Esophagus mucosa (tissue), 1 donor: Measurements from ENCODE around the gene GMPR2. TPM values are rescaled to one million over a fixed set of nuclear protein-coding genes. Genes with fewer than 3 reads are reported as not detected.

Source experiments
- ATAC-seq: fragments of 200-7000 bp; cut with Tn5 transposase; one replicate; pipeline ENCODE4 v1.9.1; 2020
- total RNA-seq: library from RNA; stranded (reverse); gene quantifications from one replicate; pipeline ENCODE4 v1.2.4, GENCODE V29; 2023
- donor health status: DM: yes; HTN: yes; CAD: no.

Gene GMPR2
- 38.9 TPM for total RNA-seq

DNA sequence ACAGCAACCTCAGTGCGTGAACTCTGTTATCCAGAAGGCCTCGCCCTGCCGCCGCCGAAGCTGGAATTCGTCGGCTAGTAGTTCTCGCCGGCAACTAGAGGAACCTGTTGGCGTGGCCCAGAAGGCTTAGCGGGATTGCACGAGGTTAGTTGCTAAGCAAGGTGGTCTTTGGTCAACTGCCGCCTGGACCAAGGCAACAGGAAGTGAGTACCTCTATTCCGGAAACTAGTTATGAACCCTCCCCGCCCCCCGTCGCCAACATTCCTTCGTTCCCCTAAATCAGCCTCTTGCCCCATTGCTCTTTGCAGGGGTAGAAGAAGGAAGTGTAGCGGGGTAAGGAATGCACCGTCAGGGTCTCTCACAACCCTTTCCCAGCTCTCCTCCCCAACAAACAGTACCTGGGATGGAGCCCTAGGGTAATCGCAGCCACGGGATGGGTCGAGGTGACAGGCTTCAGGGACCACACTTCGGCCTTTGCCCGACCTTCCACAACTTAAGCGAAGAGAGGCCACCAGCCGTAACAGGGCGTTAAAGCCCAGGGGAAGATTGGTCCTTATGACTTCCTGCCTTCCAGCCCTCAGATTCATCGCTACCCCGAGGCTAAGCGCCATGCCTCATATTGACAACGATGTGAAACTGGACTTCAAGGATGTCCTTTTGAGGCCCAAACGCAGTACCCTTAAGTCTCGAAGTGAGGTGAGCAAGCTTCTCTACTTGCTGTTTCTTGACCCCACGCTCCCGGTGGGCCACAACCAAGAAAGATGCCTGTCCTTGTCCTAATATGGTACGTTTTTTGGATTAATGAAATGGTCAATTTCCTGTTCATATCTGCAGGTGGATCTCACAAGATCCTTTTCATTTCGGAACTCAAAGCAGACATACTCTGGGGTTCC, at the start of gene GMPR2:
Gene GMPR2 (plus strand): TSS at position 285 of the 893 bp plus-strand sequence. CDS start 325 bp downstream, at position 610.
- peak; percentile 14 for ATAC-seq

DNA sequence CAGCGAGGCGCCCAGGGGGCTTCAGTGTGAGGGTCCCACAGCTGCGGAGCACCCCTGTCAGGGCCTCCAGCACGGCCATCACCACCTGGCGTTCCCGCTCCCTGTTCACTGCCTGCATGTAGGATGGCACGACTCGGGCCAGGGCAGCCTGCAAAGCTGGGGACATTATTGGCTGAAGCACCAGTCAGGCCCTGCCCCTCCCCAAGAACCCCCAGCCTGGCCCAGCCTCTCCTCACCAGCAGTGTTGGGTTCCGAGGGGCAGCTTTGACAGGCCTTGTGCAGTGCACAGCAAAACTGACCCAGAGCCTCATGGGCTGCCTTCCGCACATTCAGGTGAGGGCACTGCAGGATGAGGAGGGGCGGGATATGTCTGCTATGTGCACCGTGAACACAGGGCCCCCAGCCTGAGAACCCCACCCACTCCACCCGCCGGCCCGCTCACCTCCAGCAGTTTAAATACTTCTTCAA, 49.7 kb upstream of the GMPR2 start:
- no peak for ATAC-seq

DNA sequence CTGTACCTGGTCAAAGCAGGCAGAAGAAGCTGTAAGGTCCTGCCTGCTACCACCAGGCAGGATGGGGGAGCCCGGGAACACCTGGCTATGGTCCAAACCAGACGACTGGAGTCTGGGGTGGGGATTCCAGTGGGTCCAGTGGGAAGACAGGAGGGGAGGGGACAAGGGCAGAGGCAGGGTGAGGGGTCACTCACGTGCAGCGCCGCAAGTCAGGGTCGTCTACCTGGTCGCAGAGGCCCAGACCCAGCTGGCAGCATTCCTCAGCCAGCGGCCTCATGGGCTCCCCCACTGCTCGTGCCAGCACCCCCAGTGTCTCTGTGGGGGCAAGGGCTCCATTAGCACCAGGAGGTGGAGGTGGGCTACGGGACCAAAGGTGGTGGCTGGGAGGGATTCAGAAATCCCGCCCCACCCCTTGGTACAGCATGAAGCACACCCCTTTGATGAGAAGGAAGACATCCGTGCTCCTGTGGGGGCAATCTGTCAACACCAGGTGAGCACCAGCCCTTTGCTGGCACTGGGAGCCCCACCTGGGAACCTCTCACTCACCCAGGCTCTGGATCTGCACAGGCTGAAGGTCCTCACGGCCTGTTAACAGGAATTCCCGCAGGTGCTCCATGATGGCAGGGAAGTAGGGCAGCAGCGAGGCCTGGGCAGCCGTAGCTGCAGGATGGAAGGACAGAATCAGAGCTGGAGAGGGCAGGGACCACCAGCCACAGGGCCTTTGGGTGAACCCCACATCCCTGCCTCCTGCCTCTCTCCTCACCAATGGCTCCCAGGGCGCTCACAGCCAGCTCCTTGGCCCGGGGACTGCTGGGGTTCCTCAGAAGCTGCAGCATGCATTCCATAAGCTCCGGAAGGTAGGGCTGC, 48.4 kb upstream of the GMPR2 start:
- ATAC-seq: no peak

DNA sequence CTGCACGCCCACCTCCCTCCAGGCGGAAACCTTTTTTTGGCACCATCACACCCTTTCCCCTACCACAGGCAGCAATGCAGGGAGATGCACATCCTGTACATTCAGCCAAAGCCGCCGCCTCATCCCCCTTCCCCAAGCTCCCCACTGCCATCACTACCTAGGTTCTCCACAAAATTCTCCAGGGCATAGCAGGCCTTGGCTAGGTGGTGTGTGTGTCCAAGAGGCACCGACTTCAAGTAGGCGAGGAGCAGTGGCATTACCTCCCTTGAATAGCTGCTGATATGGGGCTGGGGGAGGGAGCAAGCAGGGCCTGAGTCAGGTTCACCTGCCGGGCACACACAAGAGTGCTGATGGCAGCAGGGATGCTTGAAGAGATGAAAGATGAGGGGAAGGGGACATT, 47.7 kb upstream of the GMPR2 start:
- ATAC-seq: no peak

DNA sequence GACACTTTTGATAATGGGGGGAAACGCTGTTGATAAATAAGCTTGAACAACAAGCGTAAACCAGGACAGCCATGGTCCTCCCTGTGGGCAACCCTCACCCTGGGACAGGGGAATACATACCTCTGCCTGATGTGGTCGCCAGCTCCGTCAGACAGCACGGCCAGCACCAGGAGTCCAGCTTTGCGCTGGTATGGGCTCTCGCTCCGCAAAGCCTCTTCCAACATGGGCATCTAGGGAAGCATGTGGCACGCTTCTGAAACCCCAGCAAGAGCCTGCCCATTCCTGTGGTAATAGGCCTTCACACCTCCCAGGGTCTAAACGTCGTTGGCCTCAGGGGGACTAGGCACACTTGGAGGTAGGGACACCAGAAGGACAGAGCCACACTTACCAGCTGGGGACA, 47.0 kb upstream of the GMPR2 start:
- ATAC-seq: no peak

DNA sequence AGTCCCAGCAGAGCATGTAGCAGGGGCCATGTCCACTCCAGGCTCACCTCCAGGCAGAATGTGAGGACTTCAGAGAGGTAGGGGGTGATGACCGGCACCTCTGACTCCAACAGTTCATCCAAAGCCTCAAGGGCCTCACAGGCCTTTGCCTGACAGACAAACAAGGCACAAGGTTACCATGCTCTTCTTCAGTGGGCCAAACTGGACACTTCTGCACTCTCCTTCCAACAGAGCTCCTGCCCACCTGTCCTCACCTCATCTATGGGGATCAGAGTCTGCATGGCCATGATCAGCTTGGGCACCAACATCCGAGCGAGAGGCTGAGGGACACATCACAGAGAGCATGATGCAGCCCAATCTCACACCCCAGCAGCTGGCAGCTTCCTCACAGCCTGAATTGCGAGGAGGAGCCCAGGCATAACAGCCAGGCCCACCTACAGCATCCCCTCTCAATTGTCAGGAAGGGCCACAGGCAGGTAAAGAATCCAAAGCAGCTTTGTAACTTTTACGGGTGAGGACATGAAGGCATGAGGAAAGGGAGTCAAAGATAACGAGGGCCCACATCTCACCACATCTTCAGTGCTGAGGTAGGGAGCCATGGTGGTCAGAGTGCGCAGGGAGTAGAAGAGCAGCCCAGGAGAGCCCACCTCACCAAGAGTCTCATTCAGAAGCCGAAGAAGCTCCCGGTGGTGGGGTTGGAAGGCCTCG, 45.7 kb upstream of the GMPR2 start:
- ATAC-seq: no peak

DNA sequence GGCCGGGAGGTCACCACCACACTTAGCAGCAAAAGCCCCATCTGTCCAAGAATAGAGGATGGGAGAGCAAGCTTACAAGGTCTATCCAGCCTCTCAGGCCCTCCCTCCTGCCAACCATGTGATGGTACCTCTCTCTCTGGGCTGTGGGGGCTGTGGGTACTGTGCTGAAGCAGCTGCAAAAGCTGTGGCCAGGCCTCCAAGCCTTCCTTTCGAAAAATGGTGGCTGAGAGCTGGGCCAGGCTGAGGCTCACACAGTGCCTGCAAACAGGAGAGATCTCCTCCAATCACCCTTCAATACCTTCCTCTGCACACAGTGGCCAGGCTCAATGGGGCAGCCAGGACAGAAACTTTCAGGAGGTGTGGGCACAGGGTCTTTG, 45.2 kb upstream of the GMPR2 start:
- ATAC-seq: no peak

DNA sequence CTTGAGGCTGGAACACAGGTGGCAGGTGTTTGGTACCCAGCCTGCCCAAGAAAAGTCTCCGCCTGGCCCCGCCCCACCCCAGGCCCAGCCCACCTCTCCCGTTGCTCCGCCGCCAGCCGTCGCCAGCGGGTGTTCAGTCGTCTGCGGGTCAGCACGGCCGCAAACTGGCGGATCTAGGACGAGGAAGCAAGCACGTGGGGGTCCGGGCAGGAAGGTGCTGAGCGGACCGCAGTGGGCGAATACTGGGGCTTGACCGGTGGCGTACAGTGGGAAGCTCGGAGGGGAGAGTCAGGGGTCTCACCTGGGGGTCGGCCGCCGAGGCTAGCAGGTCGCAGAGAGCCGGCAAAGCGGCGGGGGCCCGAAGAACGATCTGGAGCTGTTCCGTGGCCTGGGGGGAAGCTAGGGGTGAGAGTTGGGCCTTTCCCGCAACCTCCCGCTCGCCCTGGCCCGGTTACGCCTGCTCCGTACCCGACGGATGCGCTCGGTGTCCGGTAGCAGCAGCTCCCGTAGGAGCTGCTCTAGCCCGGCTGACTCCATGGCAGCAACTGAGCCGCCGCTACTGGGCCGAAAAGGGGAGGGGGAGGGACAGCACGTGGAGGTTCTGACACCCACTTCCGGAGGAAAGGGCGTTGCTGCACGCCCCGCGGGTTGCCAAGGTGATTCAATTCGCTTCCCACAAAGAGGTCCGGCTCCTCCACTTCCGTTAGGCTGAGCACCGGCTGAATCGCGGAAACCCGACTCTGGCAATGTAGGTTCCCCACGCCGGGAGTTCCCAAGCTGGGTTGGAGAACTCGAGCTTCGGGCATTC, 44.3 kb upstream of the GMPR2 start, which contains the start of gene IPO4:
Gene IPO4 (minus strand): TSS at position 566 of the 808 bp plus-strand sequence. CDS start 29 bp downstream, at position 537.
- peak; percentile 91 for ATAC-seq

DNA sequence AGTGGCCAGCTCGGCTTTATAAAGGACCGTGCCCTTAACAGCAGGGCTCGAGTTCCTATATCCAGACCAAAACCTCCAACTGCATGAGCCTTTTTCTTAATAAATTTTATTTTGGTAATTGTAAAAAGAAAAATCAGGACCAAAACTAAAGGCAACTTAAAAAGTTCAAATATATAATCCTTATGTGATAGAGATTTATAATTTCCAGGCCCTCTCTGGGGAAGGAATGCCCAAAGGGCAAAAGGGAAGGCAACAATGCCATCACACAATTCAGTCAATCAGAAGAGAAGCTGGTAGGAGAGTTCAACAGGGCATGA, 43.7 kb upstream of the GMPR2 start:
- ATAC-seq: no peak

DNA sequence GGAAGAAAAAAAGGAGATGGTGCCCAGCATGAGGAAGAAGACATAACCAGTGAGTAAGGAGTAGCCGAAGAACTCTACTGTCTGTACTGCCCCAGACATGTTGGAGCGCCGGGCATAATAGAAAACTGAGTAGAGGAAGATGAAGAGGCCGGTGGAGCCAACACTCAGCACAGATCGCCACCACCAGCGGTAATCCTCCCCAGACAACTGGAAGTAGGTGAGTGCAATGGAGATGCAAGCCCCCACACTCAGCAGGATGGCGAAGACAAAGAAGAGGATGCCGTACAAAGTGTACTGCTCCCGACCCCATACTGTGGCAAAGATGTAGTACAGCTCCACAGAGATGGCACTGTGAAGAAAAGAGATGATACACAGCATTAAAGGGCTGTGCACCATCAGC, 43.3 kb upstream of the GMPR2 start:
- no peak for ATAC-seq

DNA sequence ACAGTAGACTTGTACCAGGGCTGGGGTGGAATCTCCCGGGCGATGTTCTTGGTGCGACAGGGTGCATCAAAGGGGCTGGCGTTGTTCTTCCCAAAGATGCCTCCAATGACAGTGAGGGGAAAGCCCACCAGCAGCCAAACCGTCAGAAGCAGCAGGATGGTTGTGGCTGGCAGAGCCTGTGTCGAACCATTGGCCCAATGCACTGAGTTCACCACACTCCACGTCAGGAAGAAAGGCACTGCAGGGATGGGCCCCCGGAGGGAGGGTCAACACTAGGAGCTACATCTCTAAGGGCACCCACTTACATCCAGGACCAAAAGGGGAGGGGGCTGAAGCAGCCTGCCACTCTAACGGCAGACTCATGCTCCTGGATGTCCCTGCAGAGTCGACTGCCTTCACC, 42.3 kb upstream of the GMPR2 start:
- ATAC-seq: no peak

DNA sequence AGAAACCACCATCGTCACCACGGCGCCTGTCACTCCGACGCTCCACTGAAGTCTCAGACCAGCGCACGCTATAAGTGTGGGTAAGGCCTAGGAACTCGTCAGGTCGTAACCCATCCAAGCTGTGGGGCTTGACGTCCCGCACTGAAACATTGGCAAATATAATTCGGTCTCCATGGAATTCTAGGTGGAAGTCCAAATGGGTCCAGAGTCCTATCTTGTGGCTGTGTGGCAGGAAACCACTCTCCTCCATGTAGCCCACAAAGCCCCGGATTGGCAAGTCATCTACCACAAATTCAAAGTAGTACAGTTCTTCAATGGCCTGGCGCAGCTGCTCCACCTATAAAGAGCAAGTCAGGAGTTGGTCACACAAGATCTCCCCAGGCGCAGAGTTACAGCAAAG, 39.8 kb upstream of the GMPR2 start:
- no peak for ATAC-seq

DNA sequence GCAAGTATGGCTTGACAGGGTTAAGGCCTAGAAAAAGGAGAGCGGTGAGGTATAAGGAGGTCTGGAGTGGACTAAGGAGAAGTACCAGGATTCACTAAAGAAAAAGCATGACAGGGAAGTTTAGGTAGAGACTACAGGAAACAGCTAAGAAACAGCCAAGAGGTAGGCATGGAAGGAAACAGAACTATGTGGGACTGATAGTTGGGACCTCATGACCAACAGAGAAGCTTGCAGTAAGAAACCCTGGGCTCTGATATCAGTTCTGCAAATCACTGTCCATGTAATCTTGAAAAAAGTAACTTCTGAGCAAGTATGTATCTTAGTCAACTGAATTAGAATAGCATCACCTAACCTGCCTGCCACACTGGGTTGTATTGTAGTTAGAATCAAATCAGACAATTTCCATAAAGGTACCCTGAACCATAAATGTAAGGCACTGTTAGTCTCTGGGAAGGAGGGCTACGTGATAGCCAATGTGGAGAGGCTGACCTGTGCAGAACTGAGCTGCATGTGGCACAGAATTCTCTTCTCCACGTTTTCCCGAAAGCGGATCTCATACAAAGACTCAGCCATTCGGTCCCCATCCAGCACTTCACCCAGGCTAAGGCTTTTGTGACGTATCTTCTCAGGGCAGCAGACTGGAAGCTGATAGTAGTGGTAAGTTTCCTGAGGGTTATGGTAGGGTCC, 38.4 kb upstream of the GMPR2 start:
- ATAC-seq: no peak

DNA sequence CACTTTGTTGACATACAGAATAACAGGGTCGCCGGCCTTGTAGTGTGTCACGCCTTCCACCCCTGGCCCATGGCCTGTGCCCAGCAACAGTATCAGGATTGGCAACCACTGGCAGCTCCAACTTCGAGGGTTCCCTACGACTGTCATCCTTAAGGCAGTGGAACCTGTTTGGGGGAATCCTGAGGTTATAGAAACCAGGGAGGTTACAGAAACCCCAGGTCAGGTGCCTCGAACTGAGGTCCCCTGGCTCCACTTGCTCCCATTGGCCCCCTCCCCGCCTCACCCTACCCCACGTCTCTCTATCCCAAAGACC, 37.9 kb upstream of the GMPR2 start:
- ATAC-seq: no peak

DNA sequence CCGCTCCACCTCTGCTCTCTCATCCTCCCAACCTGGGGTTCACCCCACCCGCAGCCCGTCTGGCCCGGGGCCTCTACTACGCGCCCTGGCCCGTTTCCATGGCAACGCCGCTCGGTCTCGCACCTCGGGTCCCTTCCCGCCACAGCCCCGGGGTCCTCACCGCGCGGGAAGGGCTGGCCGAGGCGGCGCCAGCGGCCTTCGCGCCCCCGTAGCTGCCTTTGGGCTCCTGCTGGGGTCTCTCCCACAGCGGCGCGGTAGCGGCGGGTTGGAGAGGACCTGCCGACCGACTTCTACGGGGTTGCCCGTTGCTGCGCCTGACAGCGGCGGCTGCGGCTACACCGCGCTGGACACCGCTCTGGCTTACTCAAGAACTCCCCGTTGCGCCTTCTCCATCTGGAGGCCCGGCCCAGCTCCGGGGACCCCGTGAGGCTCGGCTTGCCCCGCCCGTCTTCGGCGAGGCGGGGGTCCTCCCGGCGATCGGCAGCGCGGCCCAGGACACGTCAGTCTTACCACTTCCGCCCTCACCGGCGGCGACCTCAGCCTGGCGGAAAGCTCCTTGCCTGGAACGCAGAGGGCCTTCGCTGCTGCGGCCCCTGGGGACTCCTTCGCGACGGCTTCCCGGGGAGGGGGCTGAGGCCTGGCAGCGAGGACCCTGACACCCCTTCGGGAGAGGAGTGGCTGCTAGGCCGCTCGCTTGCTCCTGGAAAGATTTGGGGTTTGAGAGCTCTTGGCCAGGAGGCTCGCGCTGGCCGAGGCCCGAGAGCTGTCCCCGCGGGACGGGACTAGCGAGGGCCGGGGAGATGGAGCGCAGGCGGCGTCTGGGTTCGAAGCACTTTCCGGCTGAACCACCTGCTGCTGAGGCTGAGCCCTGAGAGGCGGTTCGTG, 37.3 kb upstream of the GMPR2 start, which contains the start of gene TM9SF1:
Gene TM9SF1 (minus strand): TSS at position 256 of the 885 bp plus-strand sequence. CDS start 422 bp downstream, outside the sequence.
- ATAC-seq: peak; percentile 91

DNA sequence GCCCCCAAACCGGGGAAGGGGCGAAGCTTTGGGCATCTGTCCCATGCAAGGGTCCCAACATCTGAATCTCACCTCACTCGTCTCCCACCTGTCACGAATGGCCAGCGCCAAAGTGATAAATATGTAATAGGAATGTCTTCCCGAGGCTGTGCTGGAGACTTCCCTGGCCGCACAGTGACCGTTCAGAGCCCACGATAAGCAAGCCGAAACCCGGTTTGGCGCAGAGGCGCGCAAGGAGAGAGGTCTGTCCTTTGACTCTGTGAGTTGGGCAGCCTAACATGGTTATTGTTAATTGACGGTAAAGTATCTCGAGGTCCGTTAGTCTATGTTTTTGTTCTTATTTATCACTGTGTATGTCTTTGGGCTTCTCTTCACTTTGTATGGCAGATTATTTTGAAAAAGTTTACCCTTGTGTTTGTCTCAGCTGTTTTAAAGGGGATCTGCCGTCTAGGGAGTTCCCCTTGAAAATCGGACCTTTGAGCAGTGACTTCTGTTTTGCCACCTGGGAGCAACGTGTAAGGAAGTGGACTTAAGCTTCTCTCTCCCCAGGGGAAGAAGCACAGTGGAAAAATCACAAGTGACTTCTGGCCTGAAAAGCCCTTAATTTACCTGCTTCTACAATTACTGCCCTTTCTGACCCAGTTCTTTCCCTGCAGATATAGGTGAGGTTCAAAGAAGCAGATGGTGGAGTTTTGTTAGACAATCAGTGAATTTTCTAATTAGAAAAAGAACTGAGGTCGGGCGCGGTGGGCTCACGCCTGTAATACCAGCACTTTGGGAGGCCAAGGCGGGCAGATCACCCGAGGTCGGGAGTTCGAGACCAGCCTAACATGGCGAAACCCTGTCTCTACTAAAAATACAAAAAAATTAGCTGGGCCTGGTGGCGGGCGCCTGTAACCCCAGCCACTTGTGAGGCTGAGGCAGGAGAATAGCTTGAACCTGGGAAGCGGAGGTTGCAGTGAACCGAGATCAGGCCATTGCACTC, 36.4 kb upstream of the GMPR2 start:
- peak; percentile 10 for ATAC-seq

DNA sequence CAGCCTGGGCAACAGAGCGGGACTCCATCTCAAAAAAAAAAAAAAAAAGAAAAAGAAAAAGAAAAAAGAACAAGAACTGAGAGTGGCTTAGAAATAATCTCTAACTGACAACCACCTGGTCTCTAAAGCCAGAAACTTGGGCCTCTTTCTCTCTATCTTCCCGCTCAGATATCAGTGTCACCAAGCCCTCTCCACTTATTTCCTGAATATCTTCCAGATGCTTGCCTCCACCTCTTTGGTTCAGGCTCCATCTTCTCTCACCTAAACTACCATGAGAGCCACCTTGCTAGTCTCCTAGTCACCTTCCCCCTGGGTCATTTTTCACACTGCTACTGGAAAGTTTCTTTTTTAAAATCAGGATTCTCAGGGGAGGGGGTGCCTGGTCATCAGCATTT, 35.7 kb upstream of the GMPR2 start:
- no peak for ATAC-seq

DNA sequence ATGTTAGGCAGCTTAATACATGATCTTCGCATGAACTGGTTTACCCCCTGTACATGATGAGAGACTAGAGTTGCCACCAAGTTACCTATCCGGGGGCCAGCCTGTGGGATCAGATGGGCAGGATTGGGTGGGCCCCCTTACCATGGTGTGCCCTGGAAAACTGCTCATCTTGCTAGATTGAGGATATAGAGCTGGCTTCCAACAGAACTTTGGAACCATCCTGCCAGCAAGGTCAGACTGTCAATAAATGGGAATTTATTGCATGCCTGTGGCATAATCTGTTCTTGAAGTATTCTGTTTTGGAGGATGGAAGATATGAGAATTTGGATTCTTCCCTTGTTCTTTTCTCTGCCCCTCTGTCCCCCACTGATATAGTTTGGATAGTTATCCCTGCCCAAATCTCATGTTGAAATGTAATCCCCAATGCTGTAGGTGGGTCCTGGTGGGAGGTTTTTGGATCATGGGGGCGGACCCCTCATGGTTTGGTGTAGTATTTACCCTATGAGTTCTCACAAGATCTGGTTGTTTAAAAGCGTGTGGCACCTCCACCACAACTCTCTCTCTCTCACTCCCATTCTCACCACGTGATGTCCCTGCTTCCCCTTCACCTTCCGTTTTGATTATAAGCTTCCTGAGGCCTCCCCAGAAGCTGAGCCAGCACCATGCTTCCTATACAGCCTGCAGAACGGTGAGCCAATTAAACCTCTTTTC, 33.8 kb upstream of the GMPR2 start:
- ATAC-seq: no peak
